ENCODE data around the gene C1QTNF4.

Gene C1QTNF4

DNA sequence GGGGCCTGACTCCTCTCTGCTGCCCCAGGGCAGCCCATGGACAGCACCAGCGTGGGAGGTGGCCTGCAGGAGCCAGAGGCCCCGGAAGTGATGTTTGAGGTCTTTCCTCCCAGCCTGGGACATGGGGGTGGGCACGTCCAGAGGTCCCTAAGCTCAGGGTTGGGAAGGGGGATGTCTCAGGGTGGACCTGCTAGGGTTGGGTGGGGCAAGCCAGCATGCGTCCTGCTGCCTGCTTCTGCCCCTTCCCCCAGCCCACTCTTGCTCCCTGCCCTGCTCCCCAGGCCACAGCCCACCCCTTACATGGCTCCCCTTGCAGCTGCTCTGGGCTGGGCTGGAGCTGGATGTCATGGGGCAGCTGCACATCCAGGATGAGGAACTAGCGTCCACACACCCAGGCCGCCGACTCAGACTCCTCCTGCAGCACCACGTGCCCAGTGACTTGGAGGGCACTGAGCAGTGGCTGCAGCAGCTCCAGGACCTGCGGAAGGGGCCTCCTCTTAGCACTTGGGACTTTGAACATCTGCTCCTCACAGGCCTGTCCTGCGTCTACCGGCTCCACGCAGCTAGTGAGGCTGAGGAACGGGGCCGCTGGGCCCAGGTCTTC is 6.4 kb downstream of the C1QTNF4 start:
- Histone ChIP-seq H3K4me1 (ENCODE audit: insufficient read depth, low read length) (peaks cover 7% of the 10 kb centered on the region; the same call in 1 of the 2 replicates), H3K36me3 (ENCODE audit: insufficient read depth, low read length) (no peaks in the 10 kb centered on the region; the same call in 1 of the 2 replicates), H3K9ac (ENCODE audit: low read depth, low read length) (no peak overlapping the region), H3K9me3 (ENCODE audit: control insufficient read depth, insufficient read depth, low read length) (no peaks in the 10 kb centered on the region)

DNA sequence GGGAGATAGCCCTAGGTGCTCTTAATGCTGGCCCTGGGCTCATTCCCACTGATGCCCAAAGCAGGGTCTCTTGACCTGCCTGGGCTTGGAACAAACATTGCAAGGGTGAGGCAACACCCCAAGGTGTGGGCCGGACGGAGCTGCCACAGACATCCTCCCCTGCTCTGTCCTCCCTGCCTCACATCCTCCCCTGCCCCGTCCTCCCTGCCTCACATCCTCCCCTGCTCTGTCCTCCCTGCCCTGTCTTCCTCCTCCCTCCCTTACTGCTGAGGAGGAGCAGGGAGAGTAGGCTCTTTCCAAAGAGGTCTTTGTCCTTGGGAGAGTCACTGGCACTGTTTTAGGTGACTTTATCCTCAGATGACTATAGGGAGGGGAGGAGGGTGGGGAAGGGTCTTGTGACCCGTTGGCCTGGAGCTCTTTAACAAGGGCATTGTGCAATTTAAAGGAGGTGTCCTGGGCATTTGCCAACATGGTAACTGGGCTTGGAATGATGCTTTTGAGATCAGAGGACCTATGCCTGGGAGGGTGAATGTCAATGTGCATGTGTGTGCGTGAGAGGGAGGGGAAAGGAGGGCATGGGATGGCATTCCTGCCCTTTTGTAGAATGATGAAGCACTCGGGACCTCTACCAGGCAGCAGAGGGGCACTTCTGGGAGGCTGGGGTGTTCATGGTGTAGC is 7.0 kb downstream of the C1QTNF4 start:
- Histone ChIP-seq H3K4me1 (ENCODE audit: insufficient read depth, low read length) (peaks cover 5% of the 10 kb centered on the region; the same call in 1 of the 2 replicates), H3K9ac (ENCODE audit: low read depth, low read length) (no peak overlapping the region), H3K9me3 (ENCODE audit: control insufficient read depth, insufficient read depth, low read length) (no peaks in the 10 kb centered on the region), H3K36me3 (ENCODE audit: insufficient read depth, low read length) (no peaks in the 10 kb centered on the region; the same call in 1 of the 2 replicates)

DNA sequence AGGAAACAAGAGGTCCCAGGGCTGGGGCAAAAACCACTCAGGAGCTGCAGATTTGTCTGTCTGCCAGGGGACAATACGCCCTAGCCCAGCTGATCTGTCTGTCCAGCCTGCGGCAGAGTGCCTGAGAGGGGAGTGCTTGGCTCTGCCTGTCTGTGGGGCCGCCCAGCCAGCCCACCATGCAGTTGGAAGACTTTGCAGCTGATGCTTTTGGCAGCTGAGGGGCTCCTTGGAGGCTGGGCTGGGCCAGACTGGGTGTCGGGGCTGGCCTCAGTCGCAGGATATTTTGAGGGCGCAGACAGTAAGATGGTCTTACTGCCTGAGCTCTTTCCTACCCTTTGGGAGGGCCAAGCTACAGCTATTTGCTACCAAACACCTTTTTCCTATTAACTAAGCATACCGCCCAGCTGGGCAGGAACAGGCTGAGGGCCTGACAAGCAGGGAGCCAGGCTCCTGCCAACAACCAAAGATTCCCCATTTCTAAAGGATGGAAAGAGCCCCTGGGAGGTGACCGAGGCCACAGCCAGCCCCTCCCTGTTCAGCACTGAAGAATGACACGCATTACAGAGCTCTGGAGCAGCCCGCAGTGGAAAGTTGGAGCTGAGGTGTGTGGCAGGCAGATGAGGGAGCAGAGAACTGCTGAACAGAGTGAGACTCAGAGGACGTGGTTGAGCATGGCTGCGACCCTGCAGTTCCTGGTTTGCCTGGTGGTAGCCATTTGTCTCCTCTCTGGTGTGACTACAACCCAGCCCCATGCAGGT is 7.9 kb downstream of the C1QTNF4 start, which contains the start of gene FAM180B:
Gene FAM180B, plus strand, starts transcription at position 581 of the 758 bp plus-strand sequence. Its CDS starts 91 bp downstream, at position 672.
- H3K36me3 ChIP-seq (ENCODE audit: insufficient read depth, low read length), result peaks cover 5% of the 10 kb centered on the region
- H3K9me3 ChIP-seq (ENCODE audit: control insufficient read depth, insufficient read depth, low read length), result no peaks in the 10 kb centered on the region
- no peak within 1 kb of the TSS for H3K9ac ChIP-seq (ENCODE audit: low read depth, low read length)
- no peaks in the 10 kb centered on the region; the same call in 1 of the 2 replicates for H3K4me1 ChIP-seq (ENCODE audit: insufficient read depth, low read length)

DNA sequence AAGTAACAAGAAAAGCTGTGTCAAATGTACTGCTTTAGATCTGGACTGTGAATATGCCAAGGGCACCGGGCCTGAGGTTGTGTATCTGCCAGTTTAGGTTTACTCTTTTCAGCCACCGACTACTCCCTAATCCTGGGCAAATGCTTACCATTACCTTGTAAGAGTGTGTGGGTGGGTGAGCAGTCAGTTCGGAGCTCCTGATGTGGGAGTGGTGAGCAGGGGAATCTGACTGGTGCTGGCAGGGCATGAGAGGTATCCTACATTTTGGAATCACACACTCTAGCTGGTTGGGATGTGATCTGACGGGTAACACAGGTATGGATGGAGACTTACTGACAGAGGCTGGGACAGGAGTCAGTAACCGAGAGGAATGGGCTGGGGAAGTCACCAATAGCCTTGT is 10.4 kb downstream of the C1QTNF4 start:
- Histone ChIP-seq H3K36me3 (ENCODE audit: insufficient read depth, low read length) (peaks cover 11% of the 10 kb centered on the region), H3K9ac (ENCODE audit: low read depth, low read length) (no peak overlapping the region), H3K4me1 (ENCODE audit: insufficient read depth, low read length) (no peaks in the 10 kb centered on the region; the same call in 1 of the 2 replicates), H3K9me3 (ENCODE audit: control insufficient read depth, insufficient read depth, low read length) (no peaks in the 10 kb centered on the region)

DNA sequence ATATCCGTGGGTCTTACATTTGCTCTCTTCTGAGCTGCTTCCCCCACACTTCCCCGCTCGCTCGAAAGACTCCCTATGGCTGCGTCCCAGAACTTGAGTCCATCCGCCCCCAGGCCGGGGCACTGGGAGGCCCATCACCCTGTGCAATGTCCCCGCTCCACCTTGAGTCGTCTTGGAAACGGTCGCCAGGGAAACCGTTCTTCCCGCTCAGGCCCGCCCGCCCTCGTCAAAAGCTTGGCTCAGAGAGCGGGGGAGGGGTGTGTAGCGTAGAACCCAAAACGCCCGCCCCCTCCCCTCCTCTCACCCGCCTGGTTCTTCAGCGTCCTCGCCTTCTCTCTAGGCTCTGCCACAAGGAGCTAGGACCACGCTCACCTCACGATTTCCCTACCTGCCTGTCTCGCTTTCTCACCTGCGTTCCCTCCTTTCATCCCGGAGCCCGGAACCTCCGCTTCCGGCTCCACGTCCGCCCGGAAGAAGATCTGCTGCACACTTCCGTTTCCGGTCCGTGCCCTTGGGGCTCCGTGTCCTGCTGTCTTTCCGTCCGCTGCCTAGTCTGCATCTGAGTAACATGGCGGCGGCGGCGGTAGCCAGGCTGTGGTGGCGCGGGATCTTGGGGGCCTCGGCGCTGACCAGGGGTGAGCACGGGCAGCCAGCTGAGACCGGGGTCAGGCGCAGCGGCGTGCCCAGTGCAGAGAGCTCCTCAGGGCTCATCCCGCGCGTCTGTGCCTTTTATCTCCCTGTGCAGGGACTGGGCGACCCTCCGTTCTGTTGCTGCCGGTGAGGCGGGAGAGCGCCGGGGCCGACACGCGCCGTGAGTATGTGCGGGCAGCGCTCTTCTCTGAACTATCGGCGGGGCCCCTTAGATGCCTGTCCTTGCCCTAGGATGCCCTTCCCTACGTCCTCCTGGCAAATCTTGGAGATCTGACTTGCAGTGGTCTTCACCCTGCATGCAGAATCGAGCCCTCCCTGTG is 15.4 kb downstream of the C1QTNF4 start, which contains the start of the genes KBTBD4 and NDUFS3:
Gene KBTBD4, minus strand, starts transcription at position 447 of the 971 bp plus-strand sequence. Its CDS starts 19 bp downstream, at position 428.
Gene NDUFS3, plus strand, starts transcription at position 551 of the 971 bp plus-strand sequence. Its CDS starts 18 bp downstream, at position 569.
- H3K36me3 ChIP-seq (ENCODE audit: insufficient read depth, low read length), result peaks cover 12% of the 10 kb centered on the region
- no peaks in the 10 kb centered on the region; the same call in 1 of the 2 replicates for H3K4me1 ChIP-seq (ENCODE audit: insufficient read depth, low read length)
- peak within 1 kb of the TSS; percentile 75 for H3K9ac ChIP-seq (ENCODE audit: low read depth, low read length)
- no peaks in the 10 kb centered on the region for H3K9me3 ChIP-seq (ENCODE audit: control insufficient read depth, insufficient read depth, low read length)

DNA sequence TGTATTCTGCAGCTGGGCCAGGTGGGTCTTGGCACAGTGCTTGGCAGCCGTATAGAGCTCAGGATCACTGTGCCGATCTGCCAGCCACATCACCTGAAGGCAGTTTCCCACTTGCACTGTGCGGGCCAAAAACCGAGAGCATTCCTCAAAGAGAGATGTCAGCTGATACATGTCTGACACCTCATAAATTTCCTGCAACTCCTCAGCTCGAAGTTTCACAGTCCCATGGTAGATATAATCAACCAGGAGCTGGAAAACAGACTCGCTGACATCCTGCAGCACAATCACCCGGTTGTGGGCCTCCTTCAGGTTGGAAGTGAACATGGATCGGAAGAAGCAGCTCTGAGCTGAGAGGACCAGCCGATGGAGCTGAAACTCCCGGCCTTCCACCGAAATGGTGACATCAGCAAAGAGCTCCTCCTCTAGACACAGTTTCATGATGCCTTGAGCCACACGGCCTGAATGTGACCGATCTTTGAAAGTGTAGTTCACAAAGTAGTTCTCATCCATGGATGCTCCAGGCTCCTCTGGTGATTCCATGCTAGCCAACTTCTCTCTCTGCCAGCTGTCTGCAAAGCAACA is 16.7 kb downstream of the C1QTNF4 start:
- Histone ChIP-seq H3K9me3 (ENCODE audit: control insufficient read depth, insufficient read depth, low read length) (no peaks in the 10 kb centered on the region), H3K9ac (ENCODE audit: low read depth, low read length) (no peak overlapping the region), H3K4me1 (ENCODE audit: insufficient read depth, low read length) (no peaks in the 10 kb centered on the region; the same call in 1 of the 2 replicates), H3K36me3 (ENCODE audit: insufficient read depth, low read length) (peaks cover 17% of the 10 kb centered on the region)

DNA sequence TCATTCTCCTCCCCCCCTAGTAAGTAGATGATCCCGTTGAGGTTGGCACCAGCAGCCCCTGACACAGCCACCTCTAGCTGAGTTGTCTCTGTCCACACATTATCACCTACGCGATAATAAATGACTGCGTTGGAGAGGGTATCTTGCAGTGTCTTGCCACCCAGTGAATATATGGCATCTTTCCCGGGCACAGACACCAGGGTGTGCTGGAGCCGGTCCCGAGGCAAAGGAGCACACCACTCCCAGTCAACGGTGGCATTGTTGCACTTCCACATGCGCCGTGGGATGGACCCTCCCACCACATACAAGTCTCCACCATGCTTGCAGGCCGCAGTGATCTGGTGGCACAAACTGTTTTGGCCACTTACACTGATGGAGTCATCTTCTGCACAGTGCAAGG is 20.9 kb downstream of the C1QTNF4 start:
- H3K36me3 ChIP-seq (ENCODE audit: insufficient read depth, low read length), result peaks cover 24% of the 10 kb centered on the region
- H3K9me3 ChIP-seq (ENCODE audit: control insufficient read depth, insufficient read depth, low read length), result no peaks in the 10 kb centered on the region
- no peak overlapping the region for H3K9ac ChIP-seq (ENCODE audit: low read depth, low read length)
- H3K4me1 ChIP-seq (ENCODE audit: insufficient read depth, low read length), result no peaks in the 10 kb centered on the region

DNA sequence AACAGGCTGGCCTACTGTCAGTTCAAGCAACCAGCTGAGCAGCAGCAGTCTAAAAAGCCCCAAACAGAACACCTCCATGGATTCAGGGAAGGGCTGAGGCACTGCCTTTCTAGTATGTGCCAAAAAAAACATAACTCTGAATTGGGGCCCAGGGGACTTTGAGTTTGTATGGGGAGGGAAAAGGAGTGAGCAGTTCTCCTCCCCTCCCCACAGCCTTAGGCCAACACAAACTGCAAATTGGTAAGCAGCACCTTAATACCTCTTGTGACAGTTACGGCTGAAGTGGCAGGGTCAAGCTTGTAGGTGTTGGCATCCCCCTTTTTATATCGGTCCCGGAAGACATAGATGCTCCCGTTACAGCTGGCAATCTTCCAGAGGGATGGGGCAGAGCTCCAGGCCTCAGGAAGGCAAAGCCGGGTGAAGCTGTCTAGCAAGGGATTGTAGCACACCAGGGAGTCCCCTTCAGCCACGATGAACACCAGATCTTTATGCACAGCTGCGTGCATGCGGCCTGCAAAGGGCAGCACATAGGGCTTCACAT is 21.4 kb downstream of the C1QTNF4 start:
- Histone ChIP-seq H3K36me3 (ENCODE audit: insufficient read depth, low read length) (peaks cover 24% of the 10 kb centered on the region), H3K4me1 (ENCODE audit: insufficient read depth, low read length) (no peaks in the 10 kb centered on the region), H3K9ac (ENCODE audit: low read depth, low read length) (no peak overlapping the region), H3K9me3 (ENCODE audit: control insufficient read depth, insufficient read depth, low read length) (no peaks in the 10 kb centered on the region)

DNA sequence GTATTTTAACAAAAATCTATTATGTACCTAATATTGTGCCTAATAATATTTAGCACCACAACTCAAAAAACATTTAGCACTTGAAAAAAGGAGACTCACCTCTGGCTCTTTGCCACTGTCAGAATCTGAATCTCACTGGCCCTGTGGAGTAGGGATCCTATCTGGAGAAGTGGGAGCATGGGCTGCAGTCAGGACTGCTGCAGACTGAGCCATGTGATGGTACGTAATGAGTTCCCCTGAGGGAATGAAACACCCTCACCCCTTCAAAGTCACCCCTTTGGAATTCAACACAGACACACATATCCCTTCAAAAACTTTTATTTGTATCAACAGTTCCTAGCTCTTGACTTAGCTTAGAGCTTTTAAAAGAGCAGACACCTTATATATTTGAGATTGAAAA is 22.3 kb downstream of the C1QTNF4 start:
- Histone ChIP-seq H3K9ac (ENCODE audit: low read depth, low read length) (no peak overlapping the region), H3K36me3 (ENCODE audit: insufficient read depth, low read length) (peaks cover 24% of the 10 kb centered on the region)

DNA sequence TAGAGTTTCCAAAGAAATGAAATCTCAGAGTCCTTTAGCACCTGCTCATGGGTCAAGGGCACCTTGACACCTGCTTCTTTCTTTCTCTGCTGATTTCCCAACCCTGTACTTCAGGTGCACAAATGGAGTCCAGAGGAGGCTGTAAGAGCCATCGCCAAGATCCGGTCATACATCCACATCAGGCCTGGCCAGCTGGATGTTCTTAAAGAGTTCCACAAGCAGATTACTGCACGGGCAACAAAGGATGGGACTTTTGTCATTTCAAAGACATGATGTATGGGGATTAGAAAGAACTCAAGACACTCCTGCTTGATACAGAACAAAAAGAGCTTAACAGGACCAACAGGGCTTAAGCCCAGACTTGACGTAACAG is 22.9 kb downstream of the C1QTNF4 start:
- no peak overlapping the region for H3K9ac ChIP-seq (ENCODE audit: low read depth, low read length)
- no peaks in the 10 kb centered on the region for H3K4me1 ChIP-seq (ENCODE audit: insufficient read depth, low read length)
- no peaks in the 10 kb centered on the region; the same call in 1 of the 2 replicates for H3K9me3 ChIP-seq (ENCODE audit: control insufficient read depth, insufficient read depth, low read length)
- H3K36me3 ChIP-seq (ENCODE audit: insufficient read depth, low read length), result peaks cover 24% of the 10 kb centered on the region

More for the DNA sequence above, 22.3 kb downstream of the C1QTNF4 start:
- Histone ChIP-seq H3K9me3 (ENCODE audit: control insufficient read depth, insufficient read depth, low read length) (no peaks in the 10 kb centered on the region), H3K4me1 (ENCODE audit: insufficient read depth, low read length) (no peaks in the 10 kb centered on the region)

DNA sequence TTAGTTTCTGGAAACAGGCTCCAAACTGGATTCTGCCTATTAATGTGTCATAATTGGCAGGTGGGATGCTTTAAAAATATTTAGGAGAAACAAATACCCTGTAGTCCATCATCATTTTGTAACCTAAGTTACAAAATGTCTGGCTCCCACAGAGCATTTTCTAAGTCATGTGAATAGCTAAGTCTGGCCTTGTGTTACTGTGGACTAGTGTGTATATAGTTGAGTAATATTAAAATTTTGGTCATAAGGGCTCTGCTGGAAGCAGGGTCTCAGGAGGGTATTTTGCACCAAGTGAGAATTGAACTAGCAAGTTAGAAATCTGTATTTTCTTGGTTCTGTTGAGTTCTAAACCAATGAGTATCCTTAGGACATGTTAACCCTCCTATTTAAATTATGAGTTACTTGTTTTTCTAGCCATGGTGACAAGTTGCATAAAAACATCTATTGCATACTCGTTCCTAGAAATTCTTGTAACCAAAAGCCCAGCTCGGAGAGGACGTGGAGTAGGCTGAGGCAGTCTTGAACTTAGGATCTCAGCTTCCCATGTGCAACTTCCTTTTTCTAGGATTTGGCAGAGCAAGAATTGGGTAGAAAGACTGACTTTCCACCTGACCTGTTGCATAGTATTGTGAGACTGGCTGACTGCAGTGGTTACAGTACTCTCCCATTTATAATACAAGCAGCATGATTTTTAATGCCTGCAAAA is 23.4 kb downstream of the C1QTNF4 start:
- H3K9ac ChIP-seq (ENCODE audit: low read depth, low read length), result no peak overlapping the region
- peaks cover 24% of the 10 kb centered on the region for H3K36me3 ChIP-seq (ENCODE audit: insufficient read depth, low read length)
- H3K4me1 ChIP-seq (ENCODE audit: insufficient read depth, low read length), result no peaks in the 10 kb centered on the region
- H3K9me3 ChIP-seq (ENCODE audit: control insufficient read depth, insufficient read depth, low read length), result no peaks in the 10 kb centered on the region; the same call in 1 of the 2 replicates

DNA sequence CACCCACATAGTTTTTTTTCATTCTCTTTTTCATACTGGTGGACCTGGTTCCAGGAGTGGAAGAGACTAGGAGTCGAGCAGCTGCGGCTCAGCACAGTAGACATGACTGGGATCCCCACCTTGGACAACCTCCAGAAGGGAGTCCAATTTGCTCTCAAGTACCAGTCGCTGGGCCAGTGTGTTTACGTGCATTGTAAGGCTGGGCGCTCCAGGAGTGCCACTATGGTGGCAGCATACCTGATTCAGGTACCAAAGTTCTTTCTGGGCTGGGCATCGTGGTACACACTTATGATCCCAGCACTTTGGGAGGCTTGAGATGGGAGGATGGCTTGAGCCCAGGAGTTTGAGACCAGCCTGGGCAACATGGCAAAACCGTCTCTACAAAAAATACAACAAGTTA is 24.6 kb downstream of the C1QTNF4 start:
- Histone ChIP-seq H3K4me1 (ENCODE audit: insufficient read depth, low read length) (no peaks in the 10 kb centered on the region), H3K9me3 (ENCODE audit: control insufficient read depth, insufficient read depth, low read length) (no peaks in the 10 kb centered on the region; the same call in 1 of the 2 replicates), H3K36me3 (ENCODE audit: insufficient read depth, low read length) (peaks cover 24% of the 10 kb centered on the region), H3K9ac (ENCODE audit: low read depth, low read length) (no peak overlapping the region)

Measured in ES-I3 (cell line).